SK-N-SH (cell line): ENCODE data around the gene ITIH5. TPM values are rescaled to one million over a fixed set of nuclear protein-coding genes. Genes with fewer than 3 reads are reported as not detected.

ENCODE experiments used
- CTCF ChIA-PET: fragments of 300-600, 350-600 bp; formaldehyde crosslinking; extraction: SDS; loops from one replicate; lab custom pipeline; 2021; lab: Yijun Ruan, JAX
- POLR2A ChIA-PET: fragments of 350-600 bp; sonication (Branson Sonifier 250); formaldehyde crosslinking; extraction: SDS; loops from one replicate; lab custom pipeline; 2020; ENCODE audit warnings: antibody characterized with exemption, inconsistent platforms; lab: Yijun Ruan, JAX
- DNase-seq: peaks from one replicate; pipeline ENCODE4 v3.0.0; 2012
- H2AFZ ChIP-seq: fragments of 200-600 bp; sonication (generic); 2 replicates; pipeline ENCODE4 v1.8.1; 2016; ENCODE audit warnings: antibody characterized with exemption, mild to moderate bottlenecking, low read depth
- H3F3A ChIP-seq: fragments of 200-600 bp; sonication (generic); replicated peaks from 2 replicates; pipeline ENCODE3; 2016; ENCODE audit warnings: antibody characterized with exemption, mild to moderate bottlenecking; ENCODE audit not compliant: insufficient read depth
- H3K27ac ChIP-seq, 2 experiments: fragments of 200-500 bp in 1 of 2; fragments of 200-600 bp in 1 of 2; sonication (Bioruptor generic) in 1 of 2; sonication (generic), shearing (Covaris generic) in 1 of 2; 2 replicates each; pipeline versions ENCODE4 v1.5.1 to v1.6.1; 2014 to 2016; ENCODE audit warnings: low read depth in 2 of 2, inconsistent platforms in 1 of 2, low read length in 1 of 2, mild to moderate bottlenecking in 1 of 2, mixed read lengths in 1 of 2
- H3K27me3 ChIP-seq: fragments of 200-600 bp; sonication (generic), shearing (Covaris generic); 2 replicates; pipeline ENCODE4 v1.6.1; 2016; ENCODE audit warnings: mixed run types; ENCODE audit not compliant: insufficient read depth
- H3K36me3 ChIP-seq, 2 experiments: fragments of 200-500 bp in 1 of 2; fragments of 200-600 bp in 1 of 2; sonication (Bioruptor generic) in 1 of 2; sonication (generic) in 1 of 2; replicated peaks in 1 of 2; 2 replicates each; pipeline versions ENCODE3 to v1.5.1; 2014 to 2016; ENCODE audit warnings: low read length in 1 of 2, mild to moderate bottlenecking in 1 of 2; ENCODE audit not compliant: insufficient read depth in 2 of 2, control insufficient read depth in 1 of 2
- H3K4me1 ChIP-seq, 2 experiments: fragments of 200-500 bp in 1 of 2; fragments of 200-600 bp in 1 of 2; sonication (Bioruptor generic) in 1 of 2; sonication (generic), shearing (Covaris generic) in 1 of 2; 2 replicates each; pipeline versions ENCODE4 v1.5.1 to v1.6.1; 2014 to 2016; ENCODE audit warnings: low read depth in 1 of 2, low read length in 1 of 2, mixed run types in 1 of 2; ENCODE audit not compliant: insufficient read depth in 2 of 2, control insufficient read depth in 1 of 2
- H3K4me2 ChIP-seq: fragments of 200-600 bp; sonication (generic), shearing (Covaris generic); 2 replicates; pipeline ENCODE4 v1.6.1; 2017; ENCODE audit warnings: mixed run types
- H3K4me3 ChIP-seq, 2 experiments: fragments of 200-500 bp in 1 of 2; fragments of 200-600 bp in 1 of 2; sonication (Bioruptor generic) in 1 of 2; sonication (generic), shearing (Covaris generic) in 1 of 2; 2 replicates each; pipeline versions ENCODE4 v1.5.1 to v1.8.1; 2014 to 2016; ENCODE audit warnings: low read depth in 2 of 2, inconsistent platforms in 1 of 2, low read length in 1 of 2, mild to moderate bottlenecking in 1 of 2, mixed read lengths in 1 of 2, moderate library complexity in 1 of 2
- H3K79me2 ChIP-seq: fragments of 200-600 bp; sonication (generic); 2 replicates; pipeline ENCODE4 v1.8.1; 2017; ENCODE audit warnings: mild to moderate bottlenecking; ENCODE audit not compliant: insufficient read depth
- H3K9ac ChIP-seq: fragments of 200-600 bp; sonication (generic); 2 replicates; pipeline ENCODE4 v1.6.1; 2017; ENCODE audit warnings: mixed run types
- H3K9me2 ChIP-seq: fragments of 200-600 bp; sonication (generic); 2 replicates; pipeline ENCODE4 v1.6.1; 2017; ENCODE audit warnings: mixed run types
- H3K9me3 ChIP-seq: fragments of 200-600 bp; sonication (generic); 2 replicates; pipeline ENCODE4 v1.6.1; 2017; ENCODE audit warnings: mixed run types, mild to moderate bottlenecking, moderate library complexity
- H4K20me1 ChIP-seq: fragments of 200-600 bp; sonication (generic); 2 replicates; pipeline ENCODE4 v1.6.1; 2017; ENCODE audit warnings: mild to moderate bottlenecking, mixed run types; ENCODE audit not compliant: insufficient read depth
- EP300 ChIP-seq, 2 experiments: IDR thresholded peaks; 2 replicates each; pipeline versions ENCODE4 v1.4.0 to v1.6.1; 2012; ENCODE audit warnings: borderline replicate concordance in 1 of 2, low read depth in 1 of 2, low read length in 1 of 2
- FOSL2 ChIP-seq: IDR thresholded peaks from 2 replicates; pipeline ENCODE4 v1.4.0; 2012; ENCODE audit warnings: low read depth, mild to moderate bottlenecking, moderate library complexity, borderline replicate concordance
- FOXJ3 ChIP-seq: sonication (generic); formaldehyde crosslinking; IDR thresholded peaks from 2 replicates; pipeline ENCODE4 v1.5.1; 2020; ENCODE audit warnings: mild to moderate bottlenecking, missing genetic modification reagents
- GABPA ChIP-seq: IDR thresholded peaks from 2 replicates; pipeline ENCODE4 v1.4.0; 2012; ENCODE audit warnings: low read depth, mild to moderate bottlenecking
- GATA2 ChIP-seq: sonication (generic); formaldehyde crosslinking; IDR thresholded peaks from 2 replicates; pipeline ENCODE4 v1.5.0; 2020; ENCODE audit warnings: mild to moderate bottlenecking, missing genetic modification reagents
- MEF2A ChIP-seq: IDR thresholded peaks from 2 replicates; pipeline ENCODE4 v1.4.0; 2012; ENCODE audit warnings: low read depth, borderline replicate concordance
- MXI1 ChIP-seq: IDR thresholded peaks from 2 replicates; pipeline ENCODE4 v1.6.1; 2012; ENCODE audit warnings: mild to moderate bottlenecking, low read depth, low read length, improper control_type of control experiment
- NRF1 ChIP-seq: IDR thresholded peaks from 2 replicates; pipeline ENCODE4 v1.6.1; 2012; ENCODE audit warnings: low read depth, mild to moderate bottlenecking, low read length
- RAD21 ChIP-seq: IDR thresholded peaks from 2 replicates; pipeline ENCODE4 v1.6.1; 2012; ENCODE audit warnings: mild to moderate bottlenecking, low read length
- SMC3 ChIP-seq: IDR thresholded peaks from 2 replicates; pipeline ENCODE4 v1.6.1; 2012; ENCODE audit warnings: low read depth, low read length, improper control_type of control experiment
- TAF1 ChIP-seq: IDR thresholded peaks from 2 replicates; pipeline ENCODE4 v1.6.1; 2012; ENCODE audit warnings: low read depth, mild to moderate bottlenecking, low read length, moderate library complexity, borderline replicate concordance
- TCF12 ChIP-seq: IDR thresholded peaks from 2 replicates; pipeline ENCODE4 v1.4.0; 2012
- YY1 ChIP-seq: IDR thresholded peaks from 2 replicates; pipeline ENCODE4 v1.4.0; 2012; ENCODE audit warnings: low read depth, mild to moderate bottlenecking
- WGBS: methylation state at CpG from one replicate; pipeline ENCODE4 v1.1.6; 2017; ENCODE audit warnings: low lambda C conversion rate; 5-methylcytosine and 5-hydroxymethylcytosine counted together
- polyA plus RNA-seq, 3 experiments: library from polyadenylated mRNA; depleted of rRNA; stranded (reverse); fragments of >200 nt; gene quantifications; 2 replicates each; pipeline ENCODE4 v1.2.3, GENCODE V29; 2012
- TF ChIP-seq, protein P1 (sequence below): IDR thresholded peaks from 2 replicates; pipeline ENCODE4; 2012
- TF ChIP-seq, protein P2 (sequence below): IDR thresholded peaks from 2 replicates; pipeline ENCODE4 v1.6.1; 2012; ENCODE audit warnings: mild to moderate bottlenecking, low read depth, low read length, moderate library complexity
- TF ChIP-seq, protein P3 (sequence below): IDR thresholded peaks from 2 replicates; pipeline ENCODE4 v1.4.0; 2012; ENCODE audit warnings: low read depth
- TF ChIP-seq, protein P4 (sequence below): fragments of 200-600 bp; sonication (generic); IDR thresholded peaks from 2 replicates; pipeline ENCODE4 v1.6.1; 2017; ENCODE audit warnings: antibody characterized with exemption, mild to moderate bottlenecking, moderate library complexity
- TF ChIP-seq, protein P5 (sequence below): IDR thresholded peaks from 2 replicates; pipeline ENCODE4 v1.4.0; 2012; ENCODE audit warnings: low read depth, borderline replicate concordance

ITIH5 gene
- polyA plus RNA-seq, 1 of the 3 experiments (the other 2 are of a cell fraction), result 0.07 TPM

DNA sequence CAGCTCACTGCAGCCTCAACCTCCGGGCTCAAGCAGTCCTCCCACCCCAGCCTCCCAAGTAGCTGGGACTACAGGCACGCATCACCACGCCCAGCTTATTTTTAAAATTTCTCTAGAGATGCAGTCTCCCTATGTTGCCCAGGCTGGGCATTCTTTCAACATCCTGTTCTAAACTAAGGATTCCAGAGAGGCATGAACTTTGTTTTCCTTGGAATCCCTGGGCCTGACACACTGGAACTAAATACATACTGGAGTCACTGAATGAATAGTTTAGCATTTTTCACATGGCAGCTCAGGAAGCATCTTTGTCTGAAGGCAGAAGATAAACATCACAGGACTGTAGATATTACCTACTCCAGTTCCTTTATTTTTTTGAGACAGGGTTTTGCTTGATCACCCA lies 108.7 kb downstream of the ITIH5 start:
- Histone ChIP-seq H3K4me1 (no peaks in the 10 kb centered on the region; a peak in 1 of 4 replicates), H3K27ac (no peak overlapping the region), H3F3A (no peaks in the 10 kb centered on the region), H3K27me3 (no peaks in the 10 kb centered on the region), H3K9me2 (no peaks in the 10 kb centered on the region), H3K79me2 (no peaks in the 10 kb centered on the region), H4K20me1 (no peaks in the 10 kb centered on the region), H3K4me3 (no peak overlapping the region), H3K4me2 (no peak overlapping the region)
- POLR2A ChIA-PET, result no interaction called here
- TF ChIP-seq, protein P1, sequence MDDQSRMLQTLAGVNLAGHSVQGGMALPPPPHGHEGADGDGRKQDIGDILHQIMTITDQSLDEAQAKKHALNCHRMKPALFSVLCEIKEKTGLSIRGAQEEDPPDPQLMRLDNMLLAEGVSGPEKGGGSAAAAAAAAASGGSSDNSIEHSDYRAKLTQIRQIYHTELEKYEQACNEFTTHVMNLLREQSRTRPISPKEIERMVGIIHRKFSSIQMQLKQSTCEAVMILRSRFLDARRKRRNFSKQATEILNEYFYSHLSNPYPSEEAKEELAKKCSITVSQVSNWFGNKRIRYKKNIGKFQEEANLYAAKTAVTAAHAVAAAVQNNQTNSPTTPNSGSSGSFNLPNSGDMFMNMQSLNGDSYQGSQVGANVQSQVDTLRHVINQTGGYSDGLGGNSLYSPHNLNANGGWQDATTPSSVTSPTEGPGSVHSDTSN, result no peak
- TF ChIP-seq, protein P2, sequence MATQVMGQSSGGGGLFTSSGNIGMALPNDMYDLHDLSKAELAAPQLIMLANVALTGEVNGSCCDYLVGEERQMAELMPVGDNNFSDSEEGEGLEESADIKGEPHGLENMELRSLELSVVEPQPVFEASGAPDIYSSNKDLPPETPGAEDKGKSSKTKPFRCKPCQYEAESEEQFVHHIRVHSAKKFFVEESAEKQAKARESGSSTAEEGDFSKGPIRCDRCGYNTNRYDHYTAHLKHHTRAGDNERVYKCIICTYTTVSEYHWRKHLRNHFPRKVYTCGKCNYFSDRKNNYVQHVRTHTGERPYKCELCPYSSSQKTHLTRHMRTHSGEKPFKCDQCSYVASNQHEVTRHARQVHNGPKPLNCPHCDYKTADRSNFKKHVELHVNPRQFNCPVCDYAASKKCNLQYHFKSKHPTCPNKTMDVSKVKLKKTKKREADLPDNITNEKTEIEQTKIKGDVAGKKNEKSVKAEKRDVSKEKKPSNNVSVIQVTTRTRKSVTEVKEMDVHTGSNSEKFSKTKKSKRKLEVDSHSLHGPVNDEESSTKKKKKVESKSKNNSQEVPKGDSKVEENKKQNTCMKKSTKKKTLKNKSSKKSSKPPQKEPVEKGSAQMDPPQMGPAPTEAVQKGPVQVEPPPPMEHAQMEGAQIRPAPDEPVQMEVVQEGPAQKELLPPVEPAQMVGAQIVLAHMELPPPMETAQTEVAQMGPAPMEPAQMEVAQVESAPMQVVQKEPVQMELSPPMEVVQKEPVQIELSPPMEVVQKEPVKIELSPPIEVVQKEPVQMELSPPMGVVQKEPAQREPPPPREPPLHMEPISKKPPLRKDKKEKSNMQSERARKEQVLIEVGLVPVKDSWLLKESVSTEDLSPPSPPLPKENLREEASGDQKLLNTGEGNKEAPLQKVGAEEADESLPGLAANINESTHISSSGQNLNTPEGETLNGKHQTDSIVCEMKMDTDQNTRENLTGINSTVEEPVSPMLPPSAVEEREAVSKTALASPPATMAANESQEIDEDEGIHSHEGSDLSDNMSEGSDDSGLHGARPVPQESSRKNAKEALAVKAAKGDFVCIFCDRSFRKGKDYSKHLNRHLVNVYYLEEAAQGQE, result no peak
- TF ChIP-seq SMC3, result no peak
- TF ChIP-seq TCF12, result no peak
- no peak for TF ChIP-seq NRF1
- no peak for TF ChIP-seq GATA2 (CRISPR knock-in tag)
- TF ChIP-seq MXI1, result no peak
- no peak for TF ChIP-seq FOSL2
- TF ChIP-seq, all 33 proteins: peak for 0
- Histone ChIP-seq H3K9ac (no peak overlapping the region), H3K36me3 (no peaks in the 10 kb centered on the region), H2AFZ (no peak overlapping the region), H3K9me3 (no peaks in the 10 kb centered on the region)
- no peak for DNase-seq
- 53% methylated on average over 3 of the region's 3 CpGs for WGBS
- CTCF ChIA-PET, result no interaction called here

DNA sequence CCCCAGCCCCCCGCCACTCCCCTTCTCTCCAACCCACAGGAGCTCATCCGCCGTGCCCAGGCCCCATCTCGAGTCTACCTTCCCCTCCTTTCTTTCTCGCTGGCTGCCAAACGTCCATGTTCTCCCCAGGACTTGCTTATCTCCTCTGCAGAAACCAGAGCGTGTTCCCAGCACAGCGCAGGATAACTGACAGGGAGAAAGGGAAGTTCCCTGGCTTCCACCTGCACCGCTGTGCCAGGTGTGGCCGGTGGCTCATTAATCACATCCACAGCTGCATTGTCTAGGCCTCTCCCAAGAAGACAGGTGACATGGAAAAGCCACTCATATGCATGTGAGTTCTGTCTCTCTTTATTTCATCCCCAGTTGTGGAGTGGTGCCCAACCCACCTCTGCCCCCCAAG lies 113.2 kb downstream of the ITIH5 start:
- TF ChIP-seq EP300 (IDR thresholded peaks at IDR 0.05; ENCODE audit: borderline replicate concordance in 1 of 2, low read depth in 1 of 2, low read length in 1 of 2) (no peak), GABPA (no peak), MEF2A (no peak), RAD21 (no peak), GATA2 (CRISPR knock-in tag) (no peak), TAF1 (no peak), YY1 (no peak), NRF1 (no peak), FOXJ3 (CRISPR knock-in tag) (no peak), SMC3 (no peak)
- TF ChIP-seq, protein P3, sequence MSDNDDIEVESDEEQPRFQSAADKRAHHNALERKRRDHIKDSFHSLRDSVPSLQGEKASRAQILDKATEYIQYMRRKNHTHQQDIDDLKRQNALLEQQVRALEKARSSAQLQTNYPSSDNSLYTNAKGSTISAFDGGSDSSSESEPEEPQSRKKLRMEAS, result no peak
- TF ChIP-seq, protein P4, sequence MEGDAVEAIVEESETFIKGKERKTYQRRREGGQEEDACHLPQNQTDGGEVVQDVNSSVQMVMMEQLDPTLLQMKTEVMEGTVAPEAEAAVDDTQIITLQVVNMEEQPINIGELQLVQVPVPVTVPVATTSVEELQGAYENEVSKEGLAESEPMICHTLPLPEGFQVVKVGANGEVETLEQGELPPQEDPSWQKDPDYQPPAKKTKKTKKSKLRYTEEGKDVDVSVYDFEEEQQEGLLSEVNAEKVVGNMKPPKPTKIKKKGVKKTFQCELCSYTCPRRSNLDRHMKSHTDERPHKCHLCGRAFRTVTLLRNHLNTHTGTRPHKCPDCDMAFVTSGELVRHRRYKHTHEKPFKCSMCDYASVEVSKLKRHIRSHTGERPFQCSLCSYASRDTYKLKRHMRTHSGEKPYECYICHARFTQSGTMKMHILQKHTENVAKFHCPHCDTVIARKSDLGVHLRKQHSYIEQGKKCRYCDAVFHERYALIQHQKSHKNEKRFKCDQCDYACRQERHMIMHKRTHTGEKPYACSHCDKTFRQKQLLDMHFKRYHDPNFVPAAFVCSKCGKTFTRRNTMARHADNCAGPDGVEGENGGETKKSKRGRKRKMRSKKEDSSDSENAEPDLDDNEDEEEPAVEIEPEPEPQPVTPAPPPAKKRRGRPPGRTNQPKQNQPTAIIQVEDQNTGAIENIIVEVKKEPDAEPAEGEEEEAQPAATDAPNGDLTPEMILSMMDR, result no peak
- TF ChIP-seq, protein P5, sequence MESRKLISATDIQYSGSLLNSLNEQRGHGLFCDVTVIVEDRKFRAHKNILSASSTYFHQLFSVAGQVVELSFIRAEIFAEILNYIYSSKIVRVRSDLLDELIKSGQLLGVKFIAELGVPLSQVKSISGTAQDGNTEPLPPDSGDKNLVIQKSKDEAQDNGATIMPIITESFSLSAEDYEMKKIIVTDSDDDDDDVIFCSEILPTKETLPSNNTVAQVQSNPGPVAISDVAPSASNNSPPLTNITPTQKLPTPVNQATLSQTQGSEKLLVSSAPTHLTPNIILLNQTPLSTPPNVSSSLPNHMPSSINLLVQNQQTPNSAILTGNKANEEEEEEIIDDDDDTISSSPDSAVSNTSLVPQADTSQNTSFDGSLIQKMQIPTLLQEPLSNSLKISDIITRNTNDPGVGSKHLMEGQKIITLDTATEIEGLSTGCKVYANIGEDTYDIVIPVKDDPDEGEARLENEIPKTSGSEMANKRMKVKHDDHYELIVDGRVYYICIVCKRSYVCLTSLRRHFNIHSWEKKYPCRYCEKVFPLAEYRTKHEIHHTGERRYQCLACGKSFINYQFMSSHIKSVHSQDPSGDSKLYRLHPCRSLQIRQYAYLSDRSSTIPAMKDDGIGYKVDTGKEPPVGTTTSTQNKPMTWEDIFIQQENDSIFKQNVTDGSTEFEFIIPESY, result no peak
- CTCF ChIA-PET, result interaction anchor here (0.9 kb wide), 1 partner anchor 133 kb away, joined by 3 read pairs; no protein-coding TSS in a partner anchor

More for the DNA sequence above, 113.2 kb downstream of the ITIH5 start:
- no peak for DNase-seq
- no peaks in the 10 kb centered on the region for H3K79me2 ChIP-seq
- WGBS, result 59% methylated on average over 8 of the region's 10 CpGs
- H3K4me3 ChIP-seq, result no peak overlapping the region
- no peak overlapping the region for H3K9ac ChIP-seq
- H3K9me2 ChIP-seq, result no peaks in the 10 kb centered on the region
- H3F3A ChIP-seq, result no peaks in the 10 kb centered on the region
- H2AFZ ChIP-seq, result no peak overlapping the region
- POLR2A ChIA-PET, result interaction anchor here (0.6 kb wide), 1 partner anchor 642 kb away, joined by 4 read pairs; no protein-coding TSS in a partner anchor
- H3K27ac ChIP-seq, result no peak overlapping the region
- H3K36me3 ChIP-seq, result no peaks in the 10 kb centered on the region
- no peaks in the 10 kb centered on the region for H3K4me1 ChIP-seq
- no peaks in the 10 kb centered on the region for H4K20me1 ChIP-seq
- H3K27me3 ChIP-seq, result no peaks in the 10 kb centered on the region
- no peaks in the 10 kb centered on the region for H3K9me3 ChIP-seq
- no peak overlapping the region for H3K4me2 ChIP-seq
